MM.1S (cell line): Measurements from ENCODE around the gene ANKRD44.

ENCODE experiments used
- DNase-seq: peaks from one replicate; pipeline ENCODE4 v3.0.0-alpha.2; 2015
- H2AFZ ChIP-seq: fragments of 300-600 bp; sonication (generic); 2 replicates; pipeline ENCODE4 v1.6.0; 2016; ENCODE audit warnings: antibody characterized with exemption, low read length
- H3F3A ChIP-seq: fragments of 300-600 bp; sonication (generic); 2 replicates; pipeline ENCODE4 v1.6.1; 2016; ENCODE audit warnings: mild to moderate bottlenecking, antibody characterized with exemption, low read length, moderate library complexity, mixed read lengths; ENCODE audit not compliant: insufficient read depth
- H3K27ac ChIP-seq: fragments of 300-600 bp; sonication (generic); 2 replicates; pipeline ENCODE4 v1.5.1; 2016; ENCODE audit warnings: mild to moderate bottlenecking, low read length
- H3K27me3 ChIP-seq: fragments of 300-600 bp; sonication (generic); replicated peaks from 2 replicates; pipeline ENCODE4 v1.6.0; 2016; ENCODE audit warnings: low read length; ENCODE audit not compliant: insufficient read depth
- H3K36me3 ChIP-seq: fragments of 300-600 bp; sonication (generic); replicated peaks from 2 replicates; pipeline ENCODE4 v1.6.1; 2016; ENCODE audit warnings: mild to moderate bottlenecking, low read length, mixed read lengths; ENCODE audit not compliant: insufficient read depth
- H3K4me1 ChIP-seq: fragments of 300-600 bp; sonication (generic); 2 replicates; pipeline ENCODE4 v1.6.1; 2016; ENCODE audit warnings: low read length, mixed read lengths
- H3K4me2 ChIP-seq: fragments of 300-600 bp; sonication (generic); 2 replicates; pipeline ENCODE4 v1.6.0; 2016; ENCODE audit warnings: low read depth, low read length
- H3K4me3 ChIP-seq: fragments of 300-600 bp; sonication (generic); 2 replicates; pipeline ENCODE4 v1.5.1; 2016; ENCODE audit warnings: low read length, mixed read lengths
- H3K79me2 ChIP-seq: fragments of 300-600 bp; sonication (generic); 2 replicates; pipeline ENCODE4 v1.6.1; 2016; ENCODE audit warnings: mixed run types, low read length, mixed read lengths
- H3K9ac ChIP-seq: fragments of 300-600 bp; sonication (generic); 2 replicates; pipeline ENCODE4 v1.6.1; 2016; ENCODE audit warnings: low read length, mixed read lengths
- H3K9me2 ChIP-seq: fragments of 300-600 bp; sonication (generic); replicated peaks from 2 replicates; pipeline ENCODE4 v1.6.1; 2016; ENCODE audit warnings: mild to moderate bottlenecking, low read length, mixed read lengths; ENCODE audit not compliant: insufficient read depth
- H3K9me3 ChIP-seq: fragments of 300-600 bp; sonication (generic); replicated peaks from 2 replicates; pipeline ENCODE4 v1.6.1; 2016; ENCODE audit warnings: mild to moderate bottlenecking, low read length, mixed read lengths; ENCODE audit not compliant: insufficient read depth
- H4K20me1 ChIP-seq: fragments of 300-600 bp; sonication (generic); 2 replicates; pipeline ENCODE4 v1.6.1; 2016; ENCODE audit warnings: mild to moderate bottlenecking, low read length, moderate library complexity, mixed read lengths; ENCODE audit not compliant: insufficient read depth
- CTCF ChIP-seq: fragments of 300-600 bp; sonication (generic); IDR thresholded peaks from 2 replicates; pipeline ENCODE4 v1.5.1; 2016; ENCODE audit warnings: antibody characterized with exemption, low read length, mixed read lengths
- EZH2 ChIP-seq: fragments of 300-600 bp; sonication (generic); optimal IDR thresholded peaks from 2 replicates; pipeline ENCODE3; 2017; ENCODE audit warnings: low read depth, mild to moderate bottlenecking, antibody characterized with exemption, low read length, mixed read lengths
- EZH2phosphoT487 ChIP-seq: fragments of 300-600 bp; sonication (generic); IDR thresholded peaks from 2 replicates; pipeline ENCODE4 v1.6.1; 2018; ENCODE audit warnings: antibody characterized with exemption, low read length

ANKRD44 gene

GRCh38 chr2:197312186-197312585, 1.6 kb upstream of the ANKRD44 start:
- Histone ChIP-seq H3K4me2 (no peak overlapping the region), H3K9me2 (no peaks in the 10 kb centered on the region), H3K4me1 (peaks cover 20% of the 10 kb centered on the region), H3K9ac (no peak overlapping the region), H3K79me2 (peaks cover 28% of the 10 kb centered on the region), H3K27ac (no peak overlapping the region), H4K20me1 (no peaks in the 10 kb centered on the region), H2AFZ (no peak overlapping the region), H3K4me3 (no peak overlapping the region), H3K9me3 (no peaks in the 10 kb centered on the region), H3K27me3 (no peaks in the 10 kb centered on the region), H3F3A (peaks cover 29% of the 10 kb centered on the region), H3K36me3 (no peaks in the 10 kb centered on the region)
- DNase-seq, result no peak
- TF ChIP-seq EZH2, result no peak

GRCh38 chr2:197311421-197312033, 947 bp upstream of the ANKRD44 start:
- Histone ChIP-seq H3K4me3 (peak overlapping the region; percentile 67), H3K27me3 (no peaks in the 10 kb centered on the region), H3K27ac (peak overlapping the region; percentile 34; the same call in 1 of the 2 replicates), H3F3A (peaks cover 35% of the 10 kb centered on the region), H3K36me3 (no peaks in the 10 kb centered on the region), H3K79me2 (peaks cover 35% of the 10 kb centered on the region), H2AFZ (peak overlapping the region; percentile 63), H3K4me1 (peaks cover 26% of the 10 kb centered on the region), H4K20me1 (no peaks in the 10 kb centered on the region), H3K9ac (peak overlapping the region; percentile 55; the same call in 1 of the 2 replicates), H3K9me3 (no peaks in the 10 kb centered on the region), H3K4me2 (peak overlapping the region; percentile 49), H3K9me2 (no peaks in the 10 kb centered on the region)
- no peak for DNase-seq
- TF ChIP-seq EZH2phosphoT487, result no peak
- TF ChIP-seq EZH2, result no peak
- TF ChIP-seq CTCF, result no peak

- peak overlapping the region; percentile 63 for H2AFZ ChIP-seq
Measured at GRCh38 chr2:197310987-197311420, 424 bp upstream of the ANKRD44 start.

More at GRCh38 chr2:197310987-197311420, 424 bp upstream of the ANKRD44 start:
- no peaks in the 10 kb centered on the region for H4K20me1 ChIP-seq
- peak overlapping the region; percentile 49 for H3K4me2 ChIP-seq
- no peaks in the 10 kb centered on the region for H3K36me3 ChIP-seq
- peaks cover 40% of the 10 kb centered on the region for H3F3A ChIP-seq
- H3K27ac ChIP-seq, result peak overlapping the region; percentile 34; the same call in 1 of the 2 replicates
- DNase-seq, result no peak
- peaks cover 40% of the 10 kb centered on the region for H3K79me2 ChIP-seq
- no peaks in the 10 kb centered on the region for H3K27me3 ChIP-seq
- peak overlapping the region; percentile 67 for H3K4me3 ChIP-seq
- H3K9me2 ChIP-seq, result no peaks in the 10 kb centered on the region
- H3K4me1 ChIP-seq, result peaks cover 32% of the 10 kb centered on the region
- no peak for TF ChIP-seq EZH2phosphoT487
- TF ChIP-seq EZH2, result no peak
- no peak for TF ChIP-seq CTCF
- no peaks in the 10 kb centered on the region for H3K9me3 ChIP-seq
- peak overlapping the region; percentile 55; the same call in 1 of the 2 replicates for H3K9ac ChIP-seq
